IMR-90 (cell line): ENCODE results near the gene CDK6. TPM values are rescaled to one million over a fixed set of nuclear protein-coding genes. Genes with fewer than 3 reads are reported as not detected.

Experiments used
- ATAC-seq: fragments of 200-7000 bp; cut with Tn5 transposase; 2 replicates; pipeline ENCODE4 v1.9.1; 2020; ENCODE audit warnings: low read depth, mild to moderate bottlenecking, moderate library complexity
- BruUV-seq: library from RNA; stranded (reverse); fragments of 400-500 nt; replicated peaks from 2 replicates; lab custom pipeline; 2021; lab: Mats Ljungman, UMichigan
- CTCF ChIA-PET: fragments of 300-600 bp; formaldehyde crosslinking; extraction: SDS; loops from one replicate; lab custom pipeline; 2021; ENCODE audit warnings: antibody characterized with exemption; lab: Yijun Ruan, JAX
- POLR2A ChIA-PET: fragments of 300-600 bp; sonication (Branson Sonifier 250); formaldehyde crosslinking; loops from one replicate; lab custom pipeline; 2022; ENCODE audit warnings: antibody characterized with exemption; ENCODE audit not compliant: unreplicated experiment; lab: Charles Lee
- DNase-seq: peaks from one replicate; pipeline ENCODE4 v3.0.0; 2013
- H2AFZ ChIP-seq: replicated peaks from 2 replicates; pipeline ENCODE3; 2013; ENCODE audit warnings: low read length, mild to moderate bottlenecking; ENCODE audit not compliant: poor library complexity
- H2AK5ac ChIP-seq: 2 replicates; pipeline ENCODE4 v1.6.1; 2013; ENCODE audit warnings: low read depth, low read length, inconsistent platforms
- H2AK9ac ChIP-seq: replicated peaks from 2 replicates; pipeline ENCODE3; 2013; ENCODE audit warnings: mild to moderate bottlenecking, low read depth, low read length, moderate library complexity; ENCODE audit not compliant: poor library complexity
- H2BK120ac ChIP-seq: 2 replicates; pipeline ENCODE4 v1.6.1; 2013; ENCODE audit warnings: low read depth, low read length, inconsistent platforms
- H2BK15ac ChIP-seq: 3 replicates; pipeline ENCODE4 v1.6.1; 2013; ENCODE audit warnings: low read depth, low read length, inconsistent platforms
- H2BK20ac ChIP-seq: 2 replicates; pipeline ENCODE4 v1.6.1; 2013; ENCODE audit warnings: low read depth, mild to moderate bottlenecking, inconsistent platforms, low read length, moderate library complexity
- H2BK5ac ChIP-seq: 2 replicates; pipeline ENCODE4 v1.6.1; 2013; ENCODE audit warnings: mild to moderate bottlenecking, low read depth, low read length, inconsistent platforms; ENCODE audit not compliant: poor library complexity, severe bottlenecking
- H3K14ac ChIP-seq: replicated peaks from 2 replicates; pipeline ENCODE4 v1.6.1; 2013; ENCODE audit warnings: low read depth, low read length, inconsistent platforms
- H3K18ac ChIP-seq: 2 replicates; pipeline ENCODE4 v1.6.1; 2013; ENCODE audit warnings: low read depth, low read length, control low read depth
- H3K23ac ChIP-seq: 2 replicates; pipeline ENCODE4 v1.6.1; 2013; ENCODE audit warnings: low read depth, low read length, inconsistent platforms
- H3K27ac ChIP-seq: 2 replicates; pipeline ENCODE4 v1.5.1; 2013; ENCODE audit warnings: mild to moderate bottlenecking, control low read depth, low read length; ENCODE audit not compliant: insufficient read depth
- H3K27me3 ChIP-seq: 2 replicates; pipeline ENCODE4 v1.6.1; 2013; ENCODE audit warnings: low read length; ENCODE audit not compliant: control insufficient read depth, insufficient read depth
- H3K36me3 ChIP-seq: 2 replicates; pipeline ENCODE4 v1.6.1; 2013; ENCODE audit warnings: low read length, mixed read lengths; ENCODE audit not compliant: control insufficient read depth, insufficient read depth
- H3K4ac ChIP-seq: 2 replicates; pipeline ENCODE4 v1.6.1; 2013; ENCODE audit warnings: low read depth, low read length, inconsistent platforms
- H3K4me1 ChIP-seq: 2 replicates; pipeline ENCODE4 v1.6.1; 2013; ENCODE audit warnings: low read length, mixed read lengths; ENCODE audit not compliant: control insufficient read depth, insufficient read depth
- H3K4me2 ChIP-seq: 2 replicates; pipeline ENCODE4 v1.6.1; 2013; ENCODE audit warnings: low read depth, mild to moderate bottlenecking, control low read depth, low read length, moderate library complexity
- H3K4me3 ChIP-seq: 2 replicates; pipeline ENCODE4 v1.5.1; 2013; ENCODE audit warnings: low read depth, mild to moderate bottlenecking, control low read depth, low read length, moderate library complexity; ENCODE audit not compliant: insufficient read depth
- H3K56ac ChIP-seq: 2 replicates; pipeline ENCODE4 v1.6.1; 2013; ENCODE audit warnings: low read length, inconsistent platforms; ENCODE audit not compliant: insufficient read depth; ENCODE audit errors: extremely low read depth
- H3K79me1 ChIP-seq, 2 experiments: 2 replicates each; pipeline ENCODE4 v1.6.1; 2013; ENCODE audit warnings: low read length in 2 of 2, inconsistent platforms in 1 of 2, low read depth in 1 of 2
- H3K9ac ChIP-seq: 2 replicates; pipeline ENCODE4 v1.6.1; 2013; ENCODE audit warnings: low read depth, low read length, control low read depth
- H3K9me1 ChIP-seq: 2 replicates; pipeline ENCODE4 v1.6.1; 2013; ENCODE audit warnings: low read length, inconsistent platforms; ENCODE audit not compliant: insufficient read depth
- H3K9me3 ChIP-seq: 2 replicates; pipeline ENCODE4 v1.6.1; 2013; ENCODE audit warnings: low read length; ENCODE audit not compliant: control insufficient read depth, insufficient read depth
- H4K20me1 ChIP-seq: 2 replicates; pipeline ENCODE4 v1.6.1; 2013; ENCODE audit warnings: low read length, inconsistent platforms; ENCODE audit not compliant: insufficient read depth
- H4K5ac ChIP-seq: 2 replicates; pipeline ENCODE4 v1.6.1; 2013; ENCODE audit warnings: mild to moderate bottlenecking, low read depth, low read length, control low read depth
- H4K8ac ChIP-seq, 2 experiments: 2 replicates each; pipeline ENCODE4 v1.6.1; 2013; ENCODE audit warnings: low read depth in 2 of 2, low read length in 2 of 2, control low read depth in 1 of 2, inconsistent platforms in 1 of 2
- H4K91ac ChIP-seq: 2 replicates; pipeline ENCODE4 v1.6.1; 2013; ENCODE audit warnings: low read depth, low read length, inconsistent platforms; ENCODE audit not compliant: insufficient read depth
- CEBPB ChIP-seq: IDR thresholded peaks from 2 replicates; pipeline ENCODE4 v1.6.1; 2012; ENCODE audit warnings: low read depth, low read length, improper control_type of control experiment
- CHD1 ChIP-seq: IDR thresholded peaks from 2 replicates; pipeline ENCODE4 v1.6.1; 2012; ENCODE audit warnings: low read depth, low read length, improper control_type of control experiment
- FOS ChIP-seq: fragments of 150-350 bp; IDR thresholded peaks from 2 replicates; pipeline ENCODE4 v1.6.1; 2016; ENCODE audit warnings: low read depth, low read length
- MAFK ChIP-seq: IDR thresholded peaks from 2 replicates; pipeline ENCODE4 v1.6.1; 2012; ENCODE audit warnings: low read depth, low read length, improper control_type of control experiment
- MAZ ChIP-seq: IDR thresholded peaks from 2 replicates; pipeline ENCODE4 v1.6.1; 2012; ENCODE audit warnings: low read depth, mild to moderate bottlenecking, low read length, improper control_type of control experiment, moderate library complexity, borderline replicate concordance
- MXI1 ChIP-seq: IDR thresholded peaks from 2 replicates; pipeline ENCODE4 v1.6.1; 2012; ENCODE audit warnings: low read depth, mild to moderate bottlenecking, low read length, moderate library complexity, borderline replicate concordance
- NFE2L2 ChIP-seq: fragments of 150-350 bp; IDR thresholded peaks from 2 replicates; pipeline ENCODE4 v1.6.1; 2016; ENCODE audit warnings: low read depth, mild to moderate bottlenecking, low read length
- POLR2A ChIP-seq: IDR thresholded peaks from 2 replicates; pipeline ENCODE4 v1.6.1; 2012; ENCODE audit warnings: mild to moderate bottlenecking, low read depth, low read length
- RAD21 ChIP-seq: IDR thresholded peaks from 2 replicates; pipeline ENCODE4 v1.6.1; 2012; ENCODE audit warnings: low read length, improper control_type of control experiment
- RCOR1 ChIP-seq: IDR thresholded peaks from 2 replicates; pipeline ENCODE4 v1.6.1; 2012; ENCODE audit warnings: mild to moderate bottlenecking, low read length, improper control_type of control experiment; ENCODE audit not compliant: insufficient replicate concordance
- RFX5 ChIP-seq: IDR thresholded peaks from 2 replicates; pipeline ENCODE4 v1.8.0; 2012; ENCODE audit warnings: low read depth, mild to moderate bottlenecking, low read length, moderate library complexity
- WGBS, 2 experiments: methylation state at CpG; one replicate each; pipeline versions ENCODE4 v1.1.5 to v1.1.7; 2013; ENCODE audit warnings: missing lambda C conversion rate in 2 of 2; ENCODE audit not compliant: insufficient read length in 1 of 2; ENCODE audit errors: extremely low coverage in 2 of 2; 5-methylcytosine and 5-hydroxymethylcytosine counted together
- dilution Hi-C: fragments of 300-500 bp; cut with HindIII; formaldehyde crosslinking; loops from one replicate; pipeline ENCODE4 v1.14.3; 2018; ENCODE audit warnings: low sequenced_read_pairs; ENCODE audit not compliant: unreplicated experiment
- in situ Hi-C: fragments of 300-500 bp; cut with MboI; formaldehyde crosslinking; loops from 3 replicates; pipeline ENCODE4 v1.14.3; 2019; ENCODE audit warnings: low sequenced_read_pairs, inconsistent platforms, mixed read lengths
- intact Hi-C: fragments of 100-400 bp; cut with micrococcal nuclease; formaldehyde crosslinking; loops from 2 replicates; pipeline ENCODE4 v1.10.0; 2022
- polyA plus RNA-seq, 3 experiments: library from polyadenylated mRNA; depleted of rRNA; stranded (reverse); fragments of >200 nt; gene quantifications; 2 replicates each; pipeline ENCODE4 v1.2.3, GENCODE V29; 2012; ENCODE audit warnings: low replicate concordance in 1 of 3
- total RNA-seq: library from RNA; depleted of rRNA; stranded (reverse); fragments of >200 nt; gene quantifications from 2 replicates; pipeline ENCODE4 v1.2.3, GENCODE V29; 2012

CDK6 gene
- total and polyA plus RNA-seq, 2 of the 4 experiments (the other 2 are of a cell fraction): 21.5 to 195 TPM

DNA sequence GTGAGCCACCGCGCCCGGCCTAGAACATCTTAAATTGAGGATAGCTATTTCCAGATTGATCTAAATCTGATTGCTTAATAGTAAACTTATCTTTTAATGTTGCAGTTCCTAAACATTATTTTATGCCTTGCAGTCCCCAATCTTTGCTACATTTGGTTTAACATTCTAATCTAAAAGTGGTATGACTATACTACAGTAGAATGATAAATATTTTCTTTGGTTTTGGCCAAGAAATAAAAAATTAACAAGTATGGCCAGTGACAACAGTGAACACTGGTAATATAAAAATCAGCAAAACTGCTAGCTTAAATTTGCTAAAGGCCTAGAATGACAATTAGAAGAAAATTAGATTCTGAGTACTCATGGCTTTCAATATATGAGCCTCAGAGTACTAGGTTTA, 73.5 kb downstream of the CDK6 start:
- Histone ChIP-seq H3K4me3 (no peak overlapping the region), H3K4me1 (peaks cover 20% of the 10 kb centered on the region), H3K56ac (no peak overlapping the region), H4K91ac (no peak overlapping the region), H2BK20ac (no peak overlapping the region), H2AK5ac (no peak overlapping the region), H3K27me3 (no peaks in the 10 kb centered on the region), H4K20me1 (peaks cover 25% of the 10 kb centered on the region; the same call in 1 of the 2 replicates), H4K5ac (no peak overlapping the region), H3K36me3 (peaks cover 3% of the 10 kb centered on the region; the same call in 1 of the 2 replicates), H4K8ac (no peak overlapping the region), H3K4ac (no peak overlapping the region), H2BK5ac (peak overlapping the region; percentile 56), H3K9ac (no peak overlapping the region), H3K79me1 (peaks cover 18 to 60% of the 10 kb centered on the region in 2 experiments), H3K14ac (no peak overlapping the region), H2AK9ac (no peak overlapping the region), H3K9me1 (peaks cover 12% of the 10 kb centered on the region; the same call in 1 of the 2 replicates), H3K9me3 (no peaks in the 10 kb centered on the region), H3K4me2 (no peak overlapping the region), H3K23ac (no peak overlapping the region), H2BK120ac (no peak overlapping the region), H2BK15ac (no peak overlapping the region), H3K18ac (no peak overlapping the region), H3K27ac (peak overlapping the region; percentile 39), H2AFZ (no peak overlapping the region)
- intact Hi-C loops: no loop called here
- in situ Hi-C loops: no loop called here
- POLR2A ChIA-PET: no interaction called here
- no peak for TF ChIP-seq FOS
- TF ChIP-seq NFE2L2: no peak
- TF ChIP-seq MAFK: no peak
- no peak for TF ChIP-seq RAD21
- no peak for TF ChIP-seq CHD1
- no peak for TF ChIP-seq MAZ
- no peak for TF ChIP-seq MXI1
- TF ChIP-seq POLR2A: no peak
- TF ChIP-seq RCOR1: no peak
- no peak for TF ChIP-seq CEBPB
- TF ChIP-seq RFX5: no peak
- ATAC-seq: no peak
- no peak for DNase-seq
- WGBS, 2 experiments: no CpG with 5 or more reads among the region's 3 CpGs
- dilution Hi-C loops: no loop called here
- no TSS peak for BruUV-seq
- CTCF ChIA-PET: interaction anchor here (1.2 kb wide), 1 partner anchor 65 kb away, joined by 4 read pairs; no protein-coding TSS in a partner anchor
